Transverse colon (tissue), 4 donors: Measurements from ENCODE around the gene PRKAR1B.

Source experiments
- EP300 ChIP-seq: sonication (generic); formaldehyde crosslinking; IDR thresholded peaks from one replicate; pipeline ENCODE4 v1.6.1; 2017; ENCODE audit warnings: antibody characterized with exemption, low read depth
- POLR2A ChIP-seq: fragments of 450-650 bp; IDR thresholded peaks from one replicate; pipeline ENCODE4 v1.6.1; 2016; ENCODE audit warnings: antibody characterized with exemption, mild to moderate bottlenecking, moderate library complexity
- POLR2AphosphoS5 ChIP-seq, 3 donors: sonication (generic); formaldehyde crosslinking; IDR thresholded peaks; one replicate each; pipeline ENCODE4 v1.6.1; 2016; ENCODE audit warnings: antibody characterized with exemption in 3 of 3
- TF ChIP-seq, protein P1 (sequence below), 5 experiments: fragments of 200-600 bp in 3 of 5; fragments of 450-650 bp in 2 of 5; sonication (generic) in 3 of 5; IDR thresholded peaks; 1 replicate in 2 of 5; 2 replicates in 3 of 5; pipeline ENCODE4 v1.5.1; 2016 to 2017; ENCODE audit warnings: antibody characterized with exemption in 5 of 5, inconsistent platforms in 3 of 5, mild to moderate bottlenecking in 2 of 5, moderate library complexity in 1 of 5

DNA sequence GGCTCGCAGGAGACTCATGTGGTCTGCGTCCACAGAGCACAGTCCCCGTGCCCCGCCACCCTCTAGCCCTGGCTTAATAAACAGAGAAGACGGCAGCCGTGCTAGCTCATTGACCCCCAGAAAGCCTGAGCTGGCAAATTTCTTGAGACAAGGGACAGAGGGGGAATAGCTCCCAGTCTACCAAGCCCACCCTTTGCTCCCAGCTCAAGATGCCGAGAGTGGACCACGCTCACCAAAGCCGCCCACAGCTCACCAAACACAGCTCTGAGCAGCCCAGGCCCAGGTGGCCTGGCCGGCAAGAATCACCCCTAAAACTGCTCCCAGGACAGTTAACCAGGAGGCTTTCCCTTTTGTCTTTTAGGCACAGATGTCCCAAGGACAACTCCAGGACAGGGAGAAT lies 212.8 kb downstream of the PRKAR1B start:
- TF ChIP-seq POLR2A (no peak), POLR2AphosphoS5 (IDR thresholded peaks at IDR 0.05) (no peak), EP300 (no peak)
- TF ChIP-seq, protein P1, sequence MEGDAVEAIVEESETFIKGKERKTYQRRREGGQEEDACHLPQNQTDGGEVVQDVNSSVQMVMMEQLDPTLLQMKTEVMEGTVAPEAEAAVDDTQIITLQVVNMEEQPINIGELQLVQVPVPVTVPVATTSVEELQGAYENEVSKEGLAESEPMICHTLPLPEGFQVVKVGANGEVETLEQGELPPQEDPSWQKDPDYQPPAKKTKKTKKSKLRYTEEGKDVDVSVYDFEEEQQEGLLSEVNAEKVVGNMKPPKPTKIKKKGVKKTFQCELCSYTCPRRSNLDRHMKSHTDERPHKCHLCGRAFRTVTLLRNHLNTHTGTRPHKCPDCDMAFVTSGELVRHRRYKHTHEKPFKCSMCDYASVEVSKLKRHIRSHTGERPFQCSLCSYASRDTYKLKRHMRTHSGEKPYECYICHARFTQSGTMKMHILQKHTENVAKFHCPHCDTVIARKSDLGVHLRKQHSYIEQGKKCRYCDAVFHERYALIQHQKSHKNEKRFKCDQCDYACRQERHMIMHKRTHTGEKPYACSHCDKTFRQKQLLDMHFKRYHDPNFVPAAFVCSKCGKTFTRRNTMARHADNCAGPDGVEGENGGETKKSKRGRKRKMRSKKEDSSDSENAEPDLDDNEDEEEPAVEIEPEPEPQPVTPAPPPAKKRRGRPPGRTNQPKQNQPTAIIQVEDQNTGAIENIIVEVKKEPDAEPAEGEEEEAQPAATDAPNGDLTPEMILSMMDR (IDR thresholded peaks at IDR 0.05), result no peak
